Measurements from ENCODE around the gene ESYT1. TPM values are rescaled to one million over a fixed set of nuclear protein-coding genes. Genes with fewer than 3 reads are reported as not detected.

ESYT1 gene
- total RNA-seq, 1 donor: 304 TPM

GRCh38 chr12:56189099-56189917 lies 61.2 kb downstream of the ESYT1 start, which contains the start of gene SMARCC2:
TSS of gene SMARCC2 (minus strand) at chr12:56189483. CDS start at chr12:56189461, 22 bp downstream.
- H3K4me3 ChIP-seq (ENCODE audit: insufficient read depth, low read length): peak within 1 kb of the TSS; percentile 94
- peaks cover 39% of the 10 kb centered on the region for H3K79me2 ChIP-seq (ENCODE audit: insufficient read depth, low read length)
- peak within 1 kb of the TSS; percentile 70 for H3K27ac ChIP-seq (ENCODE audit: low read depth, low read length)
- peaks cover 23% of the 10 kb centered on the region for H3K4me1 ChIP-seq (ENCODE audit: insufficient read depth, low read length)
- H3K27me3 ChIP-seq (ENCODE audit: insufficient read depth, low read length): no peaks in the 10 kb centered on the region
- peak; percentile 98 for DNase-seq (ENCODE audit: insufficient read length, low spot score, missing footprints)
- H4K20me1 ChIP-seq (ENCODE audit: insufficient read depth, low read length): peaks cover 13% of the 10 kb centered on the region
- H2AFZ ChIP-seq (ENCODE audit: low read length): peak within 1 kb of the TSS; percentile 99
- H3K4me2 ChIP-seq (ENCODE audit: insufficient read depth, low read length): peak within 1 kb of the TSS; percentile 98
- H3K9me3 ChIP-seq (ENCODE audit: low read depth, low read length): no peaks in the 10 kb centered on the region
- peaks cover 14% of the 10 kb centered on the region for H3K36me3 ChIP-seq (ENCODE audit: insufficient read depth, low read length)
- TF ChIP-seq CTCF (IDR thresholded peaks at IDR 0.05; ENCODE audit: extremely low read depth, low read depth, low read length): peak; percentile 55

- peaks cover 23% of the 10 kb centered on the region for H3K4me1 ChIP-seq (ENCODE audit: insufficient read depth, low read length)
- no peaks in the 10 kb centered on the region for H3K27me3 ChIP-seq (ENCODE audit: insufficient read depth, low read length)
- H3K27ac ChIP-seq (ENCODE audit: low read depth, low read length): peak overlapping the region; percentile 70
- peaks cover 7% of the 10 kb centered on the region for H3K36me3 ChIP-seq (ENCODE audit: insufficient read depth, low read length)
- no peaks in the 10 kb centered on the region for H3K9me3 ChIP-seq (ENCODE audit: low read depth, low read length)
- H4K20me1 ChIP-seq (ENCODE audit: insufficient read depth, low read length): peaks cover 13% of the 10 kb centered on the region
- H3K4me3 ChIP-seq (ENCODE audit: insufficient read depth, low read length): peak overlapping the region; percentile 94
- TF ChIP-seq CTCF (IDR thresholded peaks at IDR 0.05; ENCODE audit: extremely low read depth, low read depth, low read length): no peak
- H3K79me2 ChIP-seq (ENCODE audit: insufficient read depth, low read length): peaks cover 35% of the 10 kb centered on the region
- peak overlapping the region; percentile 99 for H2AFZ ChIP-seq (ENCODE audit: low read length)
- peak; percentile 85 for DNase-seq (ENCODE audit: insufficient read length, low spot score, missing footprints)
- peak overlapping the region; percentile 98 for H3K4me2 ChIP-seq (ENCODE audit: insufficient read depth, low read length)
These were observed 62.0 kb downstream of the ESYT1 start for GRCh38 chr12:56189918-56190694.

- Histone ChIP-seq H3K4me1 (ENCODE audit: insufficient read depth, low read length) (peaks cover 23% of the 10 kb centered on the region), H3K27me3 (ENCODE audit: insufficient read depth, low read length) (no peaks in the 10 kb centered on the region), H2AFZ (ENCODE audit: low read length) (peak overlapping the region; percentile 66), H3K79me2 (ENCODE audit: insufficient read depth, low read length) (peaks cover 34% of the 10 kb centered on the region), H3K27ac (ENCODE audit: low read depth, low read length) (no peak overlapping the region), H3K9me3 (ENCODE audit: low read depth, low read length) (no peaks in the 10 kb centered on the region), H4K20me1 (ENCODE audit: insufficient read depth, low read length) (peaks cover 13% of the 10 kb centered on the region), H3K4me3 (ENCODE audit: insufficient read depth, low read length) (peak overlapping the region; percentile 94), H3K36me3 (ENCODE audit: insufficient read depth, low read length) (peaks cover 4% of the 10 kb centered on the region), H3K4me2 (ENCODE audit: insufficient read depth, low read length) (peak overlapping the region; percentile 98)
- TF ChIP-seq CTCF (IDR thresholded peaks at IDR 0.05; ENCODE audit: extremely low read depth, low read depth, low read length): no peak
- DNase-seq (ENCODE audit: insufficient read length, low spot score, missing footprints): no peak
These were observed 62.7 kb downstream of the ESYT1 start for GRCh38 chr12:56190695-56191155.
